Measurements from ENCODE around the gene SERPINB10.

- TF ChIP-seq CTCF (IDR thresholded peaks at IDR 0.05; ENCODE audit: insufficient read depth, low read depth, low read length), result no peak
- TF ChIP-seq EZH2 (IDR thresholded peaks at IDR 0.05; ENCODE audit: insufficient read depth, low read length), result no peak
Observed at GRCh38 chr18:63922049-63922448, 14.3 kb downstream of the SERPINB10 start.
